ENCODE data around the gene S100P.

The S100P gene

GRCh38 chr4:6697131-6697530 lies 3.5 kb downstream of the S100P start:
- DNase-seq (ENCODE audit: low read depth in 2 of 2) = no peak

- DNase-seq (ENCODE audit: low read depth in 2 of 2) = no peak
Observed at GRCh38 chr4:6699388-6699787, 5.7 kb downstream of the S100P start.

DNA sequence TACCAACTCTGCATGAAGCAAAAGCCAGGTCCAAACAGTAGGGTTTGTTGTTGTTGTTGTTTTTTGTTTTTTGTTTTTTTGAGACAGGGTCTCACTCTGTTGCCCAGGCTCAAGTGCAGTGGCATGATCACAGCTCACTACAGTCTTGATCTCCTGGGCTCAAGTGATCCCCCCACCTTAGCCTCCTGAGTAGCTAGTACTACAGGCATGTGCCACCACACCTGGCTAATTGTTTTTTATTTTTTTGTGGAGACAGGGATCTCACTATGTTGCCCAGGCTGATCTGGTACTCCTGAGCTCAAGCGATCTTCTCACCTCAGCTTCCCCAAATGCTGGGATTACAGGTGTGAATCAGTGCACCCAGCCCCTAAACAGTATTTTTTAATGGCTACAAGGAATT lies 6.2 kb downstream of the S100P start:
- no peak for DNase-seq (ENCODE audit: low read depth in 2 of 2)

DNA sequence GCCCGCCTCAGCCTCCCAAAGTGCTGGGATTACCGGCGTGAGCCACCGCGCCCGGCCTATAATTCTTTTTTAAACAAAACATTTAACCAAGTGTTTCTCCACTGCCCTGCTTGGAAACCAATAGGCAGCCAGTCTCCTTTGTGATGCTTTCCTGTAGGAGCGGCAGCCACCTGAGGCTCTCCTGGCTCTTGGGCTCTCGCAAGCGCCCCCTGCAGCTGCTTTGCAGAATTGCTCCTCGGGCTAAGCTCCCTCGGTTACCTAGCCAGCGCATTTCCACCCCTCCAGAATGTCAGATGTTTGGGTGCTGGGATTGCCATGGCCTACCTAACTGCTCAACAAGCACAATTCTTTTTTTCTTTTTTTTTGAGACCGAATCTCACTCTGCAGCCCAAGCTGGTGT lies 7.7 kb downstream of the S100P start:
- DNase-seq (ENCODE audit: low read depth in 2 of 2) = no peak

DNA sequence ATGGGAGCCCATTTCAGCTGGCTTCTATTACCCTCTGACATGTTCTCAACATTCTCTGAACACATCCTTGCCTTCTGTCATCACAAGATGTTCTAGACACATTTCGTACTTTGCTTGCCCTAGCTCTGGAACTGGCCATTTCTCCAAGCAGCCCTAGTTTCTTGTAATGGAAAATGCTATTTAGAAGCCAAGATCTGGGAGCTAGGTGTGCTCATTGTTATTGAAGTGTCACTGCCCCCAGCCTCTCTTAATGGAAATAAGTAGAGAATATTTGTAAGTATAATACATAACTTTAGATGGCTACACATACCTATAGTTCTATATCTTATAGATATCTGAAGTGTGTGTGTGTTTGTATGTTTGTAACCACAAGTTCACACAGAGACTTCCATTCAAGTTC lies 9.1 kb downstream of the S100P start:
- DNase-seq (ENCODE audit: low read depth in 2 of 2) = no peak

GRCh38 chr4:6703786-6704185 lies 10.1 kb downstream of the S100P start:
- no peak for DNase-seq (ENCODE audit: low read depth in 2 of 2)

DNA sequence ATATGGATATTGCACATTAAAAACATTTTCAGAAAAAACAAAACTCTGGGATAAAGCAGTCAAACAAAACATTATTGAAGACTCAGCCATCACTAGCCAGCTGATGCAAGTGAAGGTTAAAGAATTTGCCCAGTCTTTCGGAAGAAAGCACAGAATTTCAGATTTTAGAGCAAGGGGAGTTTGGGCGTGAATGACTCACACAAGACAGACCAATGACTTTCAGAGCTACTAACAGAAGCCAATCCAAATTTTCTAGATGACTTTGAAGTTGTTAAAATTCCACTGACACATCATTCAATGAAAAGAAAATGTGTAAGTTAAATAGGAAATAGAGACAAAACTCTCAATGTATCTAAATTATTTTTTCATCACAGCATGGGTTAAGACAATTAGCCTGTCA lies 12.0 kb downstream of the S100P start:
- no peak for DNase-seq (ENCODE audit: low read depth in 2 of 2)

- DNase-seq (ENCODE audit: low read depth in 2 of 2) = no peak
Observed at GRCh38 chr4:6706173-6706572, 12.5 kb downstream of the S100P start.

DNA sequence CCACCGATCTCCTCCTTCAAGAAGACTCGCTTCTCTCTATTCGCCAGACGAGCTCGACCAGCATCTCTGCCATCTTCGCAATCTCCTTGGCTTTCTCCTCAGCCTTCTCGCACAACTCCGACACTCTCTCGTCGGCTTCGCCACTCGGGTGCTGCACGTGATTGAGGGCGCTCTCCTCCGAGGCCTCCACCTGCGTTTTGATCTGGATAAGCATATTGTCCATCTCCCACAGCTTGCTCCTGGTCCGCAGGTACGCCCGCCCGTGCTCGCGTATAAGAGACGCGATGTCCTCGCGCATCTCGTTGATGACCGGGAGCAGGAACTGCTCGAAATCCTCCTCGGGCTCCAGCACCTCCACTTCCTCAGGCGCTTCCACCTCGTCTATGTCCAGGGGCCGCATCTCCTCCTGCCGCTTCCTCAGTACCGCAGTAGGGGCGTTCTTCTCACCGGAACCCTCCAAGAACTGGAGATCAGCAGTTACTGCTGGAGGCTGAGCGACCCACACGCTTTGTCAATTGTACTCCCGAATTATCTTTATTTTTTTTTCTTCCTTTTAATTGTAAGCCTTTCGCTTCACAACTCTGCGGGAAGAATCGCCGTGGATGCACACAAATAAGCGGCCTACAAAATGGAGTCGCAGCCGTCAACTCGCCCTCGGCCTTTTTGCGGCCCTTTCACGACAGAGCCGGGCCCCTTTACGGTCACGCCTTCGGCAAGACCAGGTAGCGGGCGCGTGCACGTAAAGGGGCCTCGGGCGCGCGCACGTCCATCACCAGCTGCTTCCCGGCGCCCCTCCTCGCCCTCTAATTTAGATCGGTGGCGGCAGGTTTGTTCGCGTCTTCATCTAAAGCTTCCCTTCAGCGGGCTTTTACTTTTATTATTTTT lies 15.8 kb downstream of the S100P start, which contains the start of gene MRFAP1L1:
Gene MRFAP1L1 (minus strand): TSS at position 636 of the 885 bp plus-strand sequence. CDS start 236 bp downstream, at position 400.
- peak; percentile 94 to 96 for DNase-seq (ENCODE audit: low read depth in 2 of 2)

DNA sequence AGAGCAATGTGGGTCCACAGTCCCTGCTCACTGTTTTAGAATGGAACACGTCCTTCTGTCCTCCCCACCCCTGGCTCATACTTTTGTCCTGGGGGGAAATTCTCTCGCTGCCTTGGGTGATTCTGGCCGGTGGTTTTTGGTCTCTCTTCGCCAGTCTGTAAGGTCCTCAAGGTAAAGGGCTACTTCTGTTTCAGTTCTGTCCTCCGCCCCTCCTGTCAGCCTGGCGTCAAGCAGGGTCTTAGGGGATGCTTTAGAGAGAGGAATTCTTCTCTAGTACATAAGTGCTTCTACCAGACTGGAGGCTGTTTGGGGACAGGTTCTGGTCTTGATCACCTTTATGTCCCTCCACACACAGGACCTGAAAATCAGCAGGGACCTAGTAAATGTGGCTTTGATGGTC lies 16.6 kb downstream of the S100P start:
- DNase-seq (ENCODE audit: low read depth in 2 of 2) = no peak

DNA sequence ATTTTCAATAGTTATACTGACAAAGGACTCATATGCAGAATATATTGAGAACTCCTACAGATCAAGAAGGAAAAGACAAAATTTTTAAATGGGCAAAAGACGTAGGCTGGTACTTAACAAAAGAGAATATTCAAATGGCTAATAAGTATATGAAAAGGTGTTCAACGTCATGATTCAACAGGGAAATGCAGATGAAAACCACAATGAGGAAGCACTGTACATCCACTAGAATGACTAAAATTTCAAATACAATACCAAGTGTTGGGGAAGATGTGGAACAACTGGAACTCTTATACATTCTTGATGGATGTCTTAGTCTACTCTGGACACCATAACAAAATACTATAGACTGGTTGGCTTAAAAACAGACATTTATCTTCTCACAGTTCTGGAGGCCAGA lies 17.3 kb downstream of the S100P start:
- no peak for DNase-seq (ENCODE audit: low read depth in 2 of 2)

- no peak for DNase-seq (ENCODE audit: low read depth in 2 of 2)
Observed at GRCh38 chr4:6714954-6715353, 21.3 kb downstream of the S100P start.

GRCh38 chr4:6715704-6716017 lies 22.0 kb downstream of the S100P start:
- DNase-seq (ENCODE audit: low read depth in 2 of 2) = no peak

DNA sequence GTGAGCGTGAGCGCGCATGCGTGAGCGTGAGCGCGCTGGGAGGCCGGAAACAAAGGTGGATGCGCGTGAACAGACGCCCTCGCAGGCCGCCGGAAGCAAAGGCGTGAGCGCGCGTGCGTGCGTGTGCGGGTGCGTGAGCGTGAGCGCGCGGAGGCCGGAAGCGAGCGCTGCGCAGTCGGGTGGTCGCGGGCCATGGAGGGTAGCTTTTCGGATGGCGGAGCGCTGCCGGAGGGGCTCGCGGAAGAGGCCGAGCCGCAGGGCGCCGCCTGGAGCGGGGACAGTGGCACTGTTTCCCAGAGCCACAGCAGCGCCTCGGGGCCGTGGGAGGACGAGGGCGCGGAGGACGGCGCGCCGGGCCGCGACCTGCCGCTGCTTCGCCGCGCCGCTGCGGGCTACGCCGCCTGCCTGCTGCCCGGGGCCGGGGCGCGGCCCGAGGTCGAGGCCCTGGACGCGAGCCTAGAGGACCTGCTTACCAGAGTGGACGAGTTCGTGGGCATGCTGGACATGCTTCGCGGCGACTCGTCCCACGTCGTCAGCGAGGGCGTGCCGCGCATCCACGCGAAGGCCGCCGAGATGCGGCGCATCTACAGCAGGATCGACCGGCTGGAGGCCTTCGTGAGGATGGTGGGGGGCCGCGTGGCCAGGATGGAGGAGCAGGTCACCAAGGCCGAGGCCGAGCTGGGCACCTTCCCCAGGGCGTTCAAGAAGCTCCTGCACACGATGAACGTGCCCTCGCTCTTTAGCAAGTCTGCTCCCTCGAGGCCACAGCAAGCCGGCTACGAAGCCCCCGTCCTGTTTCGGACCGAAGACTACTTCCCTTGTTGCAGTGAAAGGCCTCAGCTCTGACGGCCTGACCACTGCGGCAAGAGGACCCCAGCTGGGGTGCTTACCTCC lies 22.6 kb downstream of the S100P start, which contains the start of gene BLOC1S4:
Gene BLOC1S4 (plus strand): TSS at position 157 of the 894 bp plus-strand sequence. CDS start 36 bp downstream, at position 193.
- peak; percentile 81 to 83 for DNase-seq (ENCODE audit: low read depth in 2 of 2)

GRCh38 chr4:6716958-6717655 lies 23.4 kb downstream of the S100P start:
- no peak for DNase-seq (ENCODE audit: low read depth in 2 of 2)

DNA sequence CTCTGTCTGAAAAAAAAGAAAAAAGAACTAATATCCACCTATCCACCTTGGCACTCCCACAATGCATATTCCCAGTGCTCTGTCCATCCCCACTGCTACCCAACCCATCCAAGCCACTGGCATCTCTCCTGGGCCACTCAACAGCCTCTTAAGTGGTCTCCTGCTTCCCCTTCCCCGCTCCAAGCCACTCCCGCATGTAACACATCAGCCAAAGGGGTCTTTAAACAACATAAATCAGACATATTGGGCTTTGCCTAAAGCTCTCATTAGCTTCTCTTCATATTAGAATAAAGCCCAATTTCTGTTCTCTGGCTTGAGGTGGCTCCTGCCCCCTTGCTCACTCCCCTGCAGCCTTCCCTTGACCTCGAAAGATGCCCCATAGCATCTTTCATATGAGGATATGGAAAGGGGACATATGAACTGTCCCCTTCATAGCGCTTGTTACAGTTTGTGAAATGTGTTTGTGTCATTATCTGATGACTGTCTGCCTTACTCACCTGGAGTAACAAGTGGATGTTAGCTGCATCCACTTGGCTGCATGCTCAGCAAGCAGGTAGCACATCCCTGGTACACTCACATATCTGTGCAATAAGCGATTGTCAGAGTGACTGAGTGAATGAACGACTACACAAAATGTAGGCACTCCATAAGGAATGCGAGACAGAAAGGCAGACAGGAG lies 25.4 kb downstream of the S100P start:
- DNase-seq (ENCODE audit: low read depth in 2 of 2) = no peak

DNA sequence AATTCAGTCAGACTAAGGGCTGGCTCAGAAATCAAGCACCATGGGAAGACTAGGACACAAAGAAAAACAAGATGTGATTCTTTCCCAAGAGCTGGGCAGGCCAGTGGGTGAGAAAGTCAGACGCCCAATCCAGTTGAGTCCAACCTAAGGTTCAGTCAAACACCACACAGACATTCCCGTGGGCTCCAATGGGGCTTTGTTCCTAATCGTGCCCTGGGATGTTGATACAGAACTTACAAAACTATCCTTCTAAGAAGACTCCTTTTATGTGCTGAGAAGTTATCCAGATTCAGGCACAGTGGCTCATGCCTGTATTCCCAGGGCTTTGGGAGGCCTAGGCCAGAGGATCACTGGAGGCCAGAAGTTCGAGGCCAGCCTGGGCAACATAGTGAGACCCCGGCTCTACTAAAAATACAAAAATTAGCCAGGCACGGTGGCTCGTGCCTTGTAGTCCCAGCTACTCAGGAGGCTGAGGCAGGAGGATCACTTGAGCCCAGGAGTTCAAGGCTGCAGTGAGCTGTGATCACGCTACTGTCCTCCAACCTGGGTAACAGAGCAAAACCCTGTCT lies 26.0 kb downstream of the S100P start:
- no peak for DNase-seq (ENCODE audit: low read depth in 2 of 2)

- DNase-seq (ENCODE audit: low read depth in 2 of 2) = peak; percentile 55 to 59
Observed at GRCh38 chr4:6720202-6720699, 26.6 kb downstream of the S100P start.

- DNase-seq (ENCODE audit: low read depth in 2 of 2) = no peak
Observed at GRCh38 chr4:6721121-6721520, 27.4 kb downstream of the S100P start.

DNA sequence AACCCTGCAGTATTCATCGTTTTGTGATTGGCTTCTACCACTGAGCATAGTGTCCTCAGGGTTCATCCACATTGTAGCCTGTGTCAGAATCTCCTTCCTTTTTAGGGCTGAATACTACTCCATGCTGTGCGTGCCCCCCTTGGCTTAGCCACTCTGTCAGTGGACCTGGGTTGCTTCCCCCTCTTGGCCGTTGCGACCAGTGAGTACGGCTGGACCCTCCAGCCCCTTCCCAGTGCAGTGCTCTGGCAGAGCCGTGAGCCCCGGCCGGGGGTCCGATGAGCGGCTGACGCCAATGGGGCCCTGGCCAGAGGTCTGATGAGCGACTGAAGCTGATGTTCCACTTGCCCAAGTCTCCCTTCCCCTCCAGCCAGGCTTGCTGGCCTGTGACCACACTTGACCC lies 29.2 kb downstream of the S100P start:
- DNase-seq (ENCODE audit: low read depth in 2 of 2) = no peak

- DNase-seq (ENCODE audit: low read depth in 2 of 2) = no peak
Observed at GRCh38 chr4:6723851-6724250, 30.2 kb downstream of the S100P start.
